HG02798 (cell line): Measurements from ENCODE around the gene NAPSA.
A peak's percentile ranks its signal among the peaks of the same experiment; 100 is the strongest.
"Not testable (repeated sequence)": the region's sequence is repeated elsewhere in the genome, so short reads cannot be mapped to it uniquely, and the experiment has no call there.

Source experiments
- ATAC-seq: cut with Tn5 transposase; IDR thresholded peaks from one replicate; pipeline ENCODE4 v1.9.1; 2021; ENCODE audit warnings: mild to moderate bottlenecking; ENCODE audit not compliant: unreplicated experiment, poor library complexity

Gene NAPSA

DNA sequence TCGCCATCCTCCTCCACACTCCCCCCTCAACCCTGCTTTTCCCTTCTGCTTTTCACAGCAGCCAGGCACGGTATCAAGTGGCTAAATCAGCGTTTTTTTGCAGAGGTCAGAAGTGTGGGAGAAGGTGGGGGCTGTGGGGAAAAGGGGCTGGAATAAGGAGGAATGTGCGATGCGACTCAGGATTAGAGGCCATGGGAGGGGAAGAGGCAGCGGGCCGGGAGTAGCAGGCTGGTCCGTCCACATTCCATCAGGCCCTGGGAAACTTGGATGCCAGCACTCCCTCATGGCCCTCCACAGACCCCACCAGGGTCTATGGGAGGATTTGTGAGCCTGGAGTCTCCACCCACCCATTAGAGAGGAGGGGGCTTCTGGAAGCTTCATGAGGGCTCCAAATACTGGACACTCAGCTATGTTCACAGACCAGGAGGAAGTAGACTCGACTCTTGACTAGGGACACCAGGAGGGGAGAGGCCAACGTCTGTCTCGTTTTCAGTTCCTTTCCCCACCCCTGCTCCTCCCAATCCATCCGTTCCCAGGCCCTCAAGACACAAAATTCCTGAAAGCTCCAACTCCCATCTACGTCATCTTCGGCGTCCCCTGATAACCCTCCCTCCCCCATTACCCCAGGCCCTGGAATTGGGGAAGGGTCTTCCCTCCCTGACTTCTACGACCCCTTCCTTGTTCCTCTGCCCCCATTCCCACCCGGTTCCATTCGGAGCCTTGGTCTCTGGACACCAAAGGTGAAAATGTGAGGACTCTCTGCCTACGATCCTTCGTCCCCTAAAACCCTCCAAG is 33.0 kb downstream of the NAPSA start:
- no peak for ATAC-seq

DNA sequence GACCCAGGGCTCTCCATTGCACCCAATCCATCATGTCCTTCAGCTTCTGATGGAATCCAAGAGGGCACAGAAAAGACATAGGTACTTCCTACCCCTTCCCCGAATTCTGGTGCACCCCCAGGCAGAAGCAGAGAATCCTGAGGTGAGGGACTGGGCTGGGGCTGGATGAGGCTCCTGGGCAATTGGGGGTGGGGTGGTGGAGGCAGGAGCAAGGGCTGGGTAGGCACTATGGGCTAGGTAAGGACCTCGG is 33.5 kb downstream of the NAPSA start:
- no peak for ATAC-seq

DNA sequence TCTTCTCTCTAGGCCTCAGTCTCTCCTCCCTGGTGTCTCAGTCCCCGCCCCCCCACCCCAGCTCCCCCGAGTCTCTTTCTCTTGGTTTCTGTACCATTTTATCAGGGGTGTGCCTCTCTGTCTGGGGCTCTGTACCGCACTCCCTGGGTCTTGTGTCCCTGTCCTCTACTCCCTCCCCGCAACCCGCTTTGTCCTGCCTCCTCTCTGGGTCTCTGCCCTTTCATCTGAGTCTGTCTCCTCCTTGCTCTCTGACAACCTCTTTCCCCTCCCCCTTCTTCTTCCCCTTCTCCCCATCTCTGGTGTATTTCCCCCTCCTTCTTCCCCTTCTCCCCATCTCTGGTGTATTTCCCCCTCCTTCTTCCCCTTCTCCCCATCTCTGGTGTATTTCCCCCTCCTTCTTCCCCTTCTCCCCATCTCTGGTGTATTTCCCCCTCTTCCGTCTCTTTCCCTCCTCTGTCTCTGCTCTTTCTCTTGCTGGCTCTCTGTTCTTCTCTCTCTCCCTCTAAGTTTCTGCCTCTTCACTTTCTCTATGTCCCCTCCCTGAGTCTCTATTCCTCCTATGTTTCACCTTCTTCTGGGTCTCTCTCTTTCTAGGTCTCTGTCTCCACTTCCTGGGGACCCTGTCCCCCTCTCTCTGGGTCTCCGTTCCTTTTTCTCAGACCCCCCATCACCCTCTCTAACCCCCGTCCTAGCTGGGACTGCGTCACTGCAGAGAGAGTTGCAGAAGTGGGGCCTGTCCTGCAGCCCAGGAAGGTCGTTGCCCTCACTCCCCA is 34.0 kb downstream of the NAPSA start:
- no peak for ATAC-seq

- ATAC-seq: peak; percentile 33
These were observed 34.9 kb downstream of the NAPSA start for GRCh38 chr19:50330365-50331078.

GRCh38 chr19:50329926-50330294 is 35.5 kb downstream of the NAPSA start:
- not testable (repeated sequence) for ATAC-seq

- ATAC-seq: peak; percentile 54
These were observed 36.1 kb downstream of the NAPSA start, which contains the start of gene KCNC3 for GRCh38 chr19:50329146-50329925. KCNC3 (minus strand) TSS chr19:50329377; CDS start chr19:50329082, 295 bp downstream.

DNA sequence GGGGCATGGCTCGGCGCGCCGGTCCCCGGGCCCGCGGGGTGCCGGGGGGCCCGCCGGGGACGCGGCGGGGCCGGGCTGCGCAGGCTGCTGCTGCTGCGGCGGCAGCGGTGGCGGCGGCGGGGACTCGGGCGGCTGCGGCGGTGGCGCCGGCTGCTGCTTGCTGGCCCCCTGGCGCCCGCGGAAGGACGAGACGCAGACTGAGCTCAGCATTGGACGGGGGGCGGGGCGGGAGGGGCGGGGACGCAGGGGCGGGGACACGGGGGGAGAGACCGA is 36.6 kb downstream of the NAPSA start:
- peak; percentile 21 for ATAC-seq

DNA sequence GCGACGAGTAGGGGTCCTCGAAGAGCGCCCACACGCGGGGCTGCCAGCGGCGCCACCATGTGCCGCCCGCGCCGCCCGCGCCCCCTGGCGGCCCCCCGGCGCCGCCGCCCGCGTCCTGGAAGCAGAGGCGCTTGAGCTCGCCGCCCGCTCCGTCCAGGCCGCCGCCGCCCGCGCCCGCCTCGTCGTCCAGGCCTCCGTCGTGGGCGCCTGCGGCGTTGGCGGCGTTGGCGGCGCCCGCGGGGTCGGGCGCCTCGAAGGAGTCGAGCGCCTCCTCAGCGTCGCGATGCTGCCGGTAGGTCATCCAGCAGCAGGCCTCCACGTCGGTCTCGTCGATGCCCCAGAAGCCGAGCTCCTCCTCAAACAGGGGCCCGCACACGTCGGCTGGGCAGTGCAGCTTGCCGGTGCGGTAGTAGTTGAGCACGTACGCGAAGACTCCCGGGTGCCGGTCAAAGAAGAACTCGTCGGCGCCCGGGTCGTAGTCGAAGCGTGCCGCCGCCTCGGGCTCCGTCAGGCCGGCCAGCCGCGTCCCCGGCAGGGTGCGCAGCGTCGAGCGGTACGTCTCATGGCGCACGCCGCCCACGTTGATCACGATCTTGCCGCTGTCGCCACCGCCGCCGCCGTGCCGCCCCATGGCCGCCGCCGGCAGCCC is 37.1 kb downstream of the NAPSA start:
- ATAC-seq: no peak

- ATAC-seq: no peak
These were observed 37.8 kb downstream of the NAPSA start for GRCh38 chr19:50327461-50328223.

DNA sequence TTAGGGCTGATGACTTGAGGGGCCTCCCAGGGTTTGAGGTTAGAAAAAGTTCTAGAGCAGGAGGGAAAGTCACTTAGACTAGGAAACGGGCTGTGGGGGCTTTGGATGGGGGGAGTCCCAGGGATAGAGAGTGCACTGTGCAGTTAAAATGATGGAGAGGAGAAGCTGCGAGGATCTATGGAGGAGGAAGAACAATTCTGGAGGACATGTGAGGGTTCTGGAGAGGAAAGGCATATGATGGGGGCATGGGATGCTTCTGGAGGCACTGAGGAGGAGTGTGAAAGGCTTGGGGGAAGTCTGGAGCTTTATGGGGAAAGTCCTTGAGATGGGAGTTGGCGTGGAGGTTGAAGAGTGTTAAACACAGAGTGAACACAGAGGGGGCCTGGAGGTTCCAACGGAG is 38.4 kb downstream of the NAPSA start:
- no peak for ATAC-seq

DNA sequence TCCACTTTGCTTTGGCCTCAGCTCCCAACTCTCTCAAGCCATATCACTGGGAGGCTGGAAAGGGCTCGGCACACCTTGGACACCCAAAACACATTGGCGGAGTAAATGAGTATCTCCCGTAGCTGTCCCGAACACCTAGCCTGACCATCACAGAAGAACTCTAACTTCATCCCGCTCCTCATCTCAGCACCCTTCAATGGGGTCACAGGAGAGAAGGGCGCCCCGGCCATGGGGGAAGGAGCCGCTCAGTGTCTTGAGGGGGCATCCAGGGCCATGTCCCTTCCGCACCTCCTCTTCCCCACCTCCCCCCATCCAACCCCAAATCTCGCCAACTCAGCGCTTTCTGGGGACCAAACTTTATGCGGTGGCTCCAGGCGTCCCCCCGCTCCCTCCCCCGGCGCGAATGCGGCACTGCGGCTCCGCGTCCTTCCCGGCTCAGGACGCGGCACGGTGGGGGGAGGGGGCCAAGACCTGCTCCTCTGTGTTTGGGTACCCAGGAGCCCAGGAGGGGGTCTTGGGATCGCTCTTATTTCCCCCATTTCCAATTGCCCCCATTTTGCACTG is 39.3 kb downstream of the NAPSA start:
- ATAC-seq: no peak

- peak; percentile 30 for ATAC-seq
These were observed 39.9 kb downstream of the NAPSA start for GRCh38 chr19:50325310-50326100.

- ATAC-seq: no peak
These were observed 41.1 kb downstream of the NAPSA start for GRCh38 chr19:50324331-50324730.

GRCh38 chr19:50323782-50324133 is 41.7 kb downstream of the NAPSA start:
- ATAC-seq: no peak

DNA sequence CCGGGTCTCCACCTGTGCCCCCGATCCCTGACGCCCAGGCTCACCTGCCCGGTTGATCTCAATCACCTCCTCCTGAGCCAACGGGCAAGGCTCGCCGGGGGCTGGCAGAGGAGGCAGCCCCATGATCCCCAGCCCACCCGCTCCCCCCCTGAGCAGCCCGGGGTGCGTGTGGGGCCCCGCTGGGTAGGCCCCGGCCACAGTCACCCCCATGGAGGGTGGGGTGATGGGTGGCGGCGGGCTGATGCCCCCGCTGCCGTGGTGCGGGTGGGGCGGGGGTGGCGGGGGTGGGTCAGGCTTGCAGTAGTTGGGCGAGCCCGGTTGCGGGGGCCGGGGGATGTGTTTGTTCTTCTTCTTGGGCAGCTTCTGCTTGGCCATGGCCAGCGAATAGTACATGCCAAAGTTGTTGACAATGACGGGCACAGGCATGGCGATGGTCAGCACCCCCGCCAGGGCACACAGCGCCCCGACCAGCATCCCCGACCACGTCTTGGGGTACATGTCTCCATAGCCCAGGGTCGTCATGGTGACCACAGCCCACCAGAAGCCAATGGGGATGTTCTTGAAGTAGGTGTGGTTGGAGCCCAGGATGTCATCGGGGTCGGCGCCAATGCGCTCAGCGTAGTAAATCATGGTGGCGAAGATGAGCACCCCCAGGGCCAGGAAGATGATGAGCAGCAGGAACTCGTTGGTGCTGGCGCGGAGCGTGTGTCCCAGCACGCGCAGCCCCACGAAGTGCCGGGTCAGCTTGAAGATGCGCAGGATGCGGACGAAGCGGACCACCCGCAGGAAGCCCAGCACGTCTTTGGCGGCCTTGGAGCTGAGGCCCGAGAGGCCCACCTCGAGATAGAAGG is 42.3 kb downstream of the NAPSA start:
- no peak for ATAC-seq

- no peak for ATAC-seq
These were observed 43.2 kb downstream of the NAPSA start for GRCh38 chr19:50322234-50322633.

DNA sequence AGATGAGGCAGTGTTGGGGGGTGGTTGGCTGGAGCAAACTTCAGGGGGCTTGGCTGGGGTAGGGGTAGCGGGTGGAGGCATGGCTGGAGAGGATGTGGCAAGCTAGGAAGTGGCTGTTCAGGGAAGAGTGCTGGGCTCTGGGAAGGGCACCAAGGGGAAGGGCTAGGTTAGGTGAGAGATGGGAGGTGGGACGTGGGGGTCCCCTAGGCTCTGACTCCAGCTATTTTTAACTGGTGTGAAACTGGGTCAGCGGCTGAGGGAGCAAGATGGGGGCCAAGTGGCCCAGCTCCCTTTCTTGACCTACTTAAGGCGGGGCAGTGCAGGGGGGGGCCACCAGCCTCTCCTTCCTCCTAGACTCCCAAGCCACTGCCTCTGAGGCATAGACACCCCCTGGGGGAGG is 43.6 kb downstream of the NAPSA start:
- no peak for ATAC-seq

- no peak for ATAC-seq
These were observed 44.8 kb downstream of the NAPSA start for GRCh38 chr19:50320596-50320995.
